ENCODE results near the gene PAK2.

DNA sequence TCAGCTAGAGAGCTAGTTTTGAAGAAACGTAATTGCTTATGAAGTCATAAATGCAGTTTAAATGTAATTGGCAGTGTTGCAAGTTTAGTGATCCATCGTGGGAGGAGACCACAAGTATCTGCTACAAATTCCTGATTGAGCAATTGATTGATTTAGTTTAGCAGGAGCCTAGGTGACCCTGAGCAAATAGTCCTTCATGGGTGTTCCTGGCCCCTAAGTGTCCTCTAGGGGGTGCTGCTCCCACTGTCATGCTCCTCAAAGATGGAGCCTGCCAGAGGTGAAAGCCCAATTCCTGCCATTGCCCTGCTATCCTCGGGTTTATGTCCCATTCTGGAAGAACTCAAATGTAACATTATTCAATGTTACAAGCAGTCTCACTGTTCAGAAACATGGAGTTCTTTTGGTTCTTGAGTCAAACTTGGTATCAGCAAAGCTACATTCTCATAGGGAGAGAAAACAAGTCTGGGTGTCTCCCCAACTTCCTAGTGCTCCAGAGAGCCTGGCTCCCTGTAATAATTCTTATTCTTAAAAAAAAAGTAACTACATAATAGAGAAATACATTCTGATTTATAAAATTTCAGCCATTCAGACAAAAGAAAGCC is 98.3 kb downstream of the PAK2 start:
- TF ChIP-seq CTCF (conservative IDR thresholded peaks at IDR 0.05; ENCODE audit: low read length) (peak; percentile 93), EZH2phosphoT487 (IDR thresholded peaks at IDR 0.05; ENCODE audit: borderline replicate concordance, low read depth, low read length) (no peak)
